ENCODE results near the gene DYNC2H1. TPM values are rescaled to one million over a fixed set of nuclear protein-coding genes. Genes with fewer than 3 reads are reported as not detected.

Gene DYNC2H1
- polyA plus RNA-seq, 1 experiment, result 6.1 TPM

DNA sequence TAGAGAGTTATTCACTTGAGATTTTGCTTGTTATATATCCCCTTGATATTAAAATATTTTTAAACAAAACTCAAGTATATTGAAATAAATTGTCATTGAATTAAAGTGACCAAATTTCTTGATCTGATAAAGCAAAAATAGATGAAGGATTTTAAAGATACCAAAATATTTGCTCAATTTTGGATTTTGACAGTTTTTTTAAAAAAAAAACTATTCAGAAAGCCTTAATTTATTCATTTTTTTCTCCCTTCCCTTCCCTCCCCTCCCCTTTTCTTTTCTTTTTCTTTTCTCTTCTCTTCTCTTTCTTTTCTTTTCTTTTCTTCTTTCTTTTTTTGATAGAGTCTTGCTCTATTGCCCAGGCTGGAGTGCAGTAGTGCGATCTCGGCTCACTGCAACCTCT lies 163.7 kb downstream of the DYNC2H1 start:
- no peaks in the 10 kb centered on the region for H3K36me3 ChIP-seq (ENCODE audit: control insufficient read depth, insufficient read depth, low read length)
- H3K4me3 ChIP-seq (ENCODE audit: low read depth, low read length), result no peak overlapping the region
- DNase-seq (ENCODE audit: low read depth), result no peak
- ChIA-PET POLR2A (no interaction called here), CTCF (no interaction called here)
- no peaks in the 10 kb centered on the region for H3K27me3 ChIP-seq (ENCODE audit: control insufficient read depth, insufficient read depth, low read length)
- no peak for TF ChIP-seq CTCF (IDR thresholded peaks at IDR 0.05; ENCODE audit: insufficient read depth, low read depth, low read length)

GRCh38 chr11:103274025-103274424 lies 164.8 kb downstream of the DYNC2H1 start:
- ChIA-PET POLR2A (no interaction called here), CTCF (no interaction called here)
- TF ChIP-seq CTCF (IDR thresholded peaks at IDR 0.05; ENCODE audit: insufficient read depth, low read depth, low read length), result no peak
- DNase-seq (ENCODE audit: low read depth), result no peak
- no peak overlapping the region for H3K4me3 ChIP-seq (ENCODE audit: low read depth, low read length)
- H3K27me3 ChIP-seq (ENCODE audit: control insufficient read depth, insufficient read depth, low read length), result no peaks in the 10 kb centered on the region
- H3K36me3 ChIP-seq (ENCODE audit: control insufficient read depth, insufficient read depth, low read length), result no peaks in the 10 kb centered on the region

- DNase-seq (ENCODE audit: low read depth), result no peak
- ChIA-PET POLR2A (no interaction called here), CTCF (no interaction called here)
- no peak overlapping the region for H3K4me3 ChIP-seq (ENCODE audit: low read depth, low read length)
- TF ChIP-seq CTCF (IDR thresholded peaks at IDR 0.05; ENCODE audit: insufficient read depth, low read depth, low read length), result no peak
- no peaks in the 10 kb centered on the region for H3K27me3 ChIP-seq (ENCODE audit: control insufficient read depth, insufficient read depth, low read length)
- no peaks in the 10 kb centered on the region; the same call in 1 of the 2 replicates for H3K36me3 ChIP-seq (ENCODE audit: control insufficient read depth, insufficient read depth, low read length)
Measured at GRCh38 chr11:103279821-103280220, 170.6 kb downstream of the DYNC2H1 start.

GRCh38 chr11:103281301-103281700 lies 172.1 kb downstream of the DYNC2H1 start:
- Histone ChIP-seq H3K36me3 (ENCODE audit: control insufficient read depth, insufficient read depth, low read length) (no peaks in the 10 kb centered on the region; the same call in 1 of the 2 replicates), H3K27me3 (ENCODE audit: control insufficient read depth, insufficient read depth, low read length) (no peaks in the 10 kb centered on the region), H3K4me3 (ENCODE audit: low read depth, low read length) (no peak overlapping the region)
- no peak for TF ChIP-seq CTCF (IDR thresholded peaks at IDR 0.05; ENCODE audit: insufficient read depth, low read depth, low read length)
- ChIA-PET CTCF (no interaction called here), POLR2A (no interaction called here)
- no peak for DNase-seq (ENCODE audit: low read depth)

GRCh38 chr11:103284260-103284659 lies 175.0 kb downstream of the DYNC2H1 start:
- H3K4me3 ChIP-seq (ENCODE audit: low read depth, low read length), result no peak overlapping the region
- H3K27me3 ChIP-seq (ENCODE audit: control insufficient read depth, insufficient read depth, low read length), result no peaks in the 10 kb centered on the region
- no peak for TF ChIP-seq CTCF (IDR thresholded peaks at IDR 0.05; ENCODE audit: insufficient read depth, low read depth, low read length)
- ChIA-PET POLR2A (no interaction called here), CTCF (no interaction called here)
- H3K36me3 ChIP-seq (ENCODE audit: control insufficient read depth, insufficient read depth, low read length), result no peaks in the 10 kb centered on the region; the same call in 1 of the 2 replicates
- no peak for DNase-seq (ENCODE audit: low read depth)

Data from BJ (cell line).